Activated B cell treated with CpG ODN at 0.5 μM for 24 hours (primary cell): Measurements from ENCODE around the gene CISD1. TPM values are rescaled to one million over a fixed set of nuclear protein-coding genes. Genes with fewer than 3 reads are reported as not detected.

ENCODE experiments used
- ATAC-seq: fragments of 200-7000 bp; cut with Tn5 transposase; one replicate; pipeline ENCODE4 v1.10.0; 2021; ENCODE audit warnings: low read depth, mild to moderate bottlenecking, moderate library complexity
- CTCF ChIA-PET: fragments of 350-600 bp; sonication (Branson Sonifier 250); formaldehyde crosslinking; loops from one replicate; lab custom pipeline; 2021; ENCODE audit warnings: antibody characterized with exemption; lab: Charles Lee
- POLR2A ChIA-PET: fragments of 350-600 bp; sonication (Branson Sonifier 250); formaldehyde crosslinking; loops from one replicate; lab custom pipeline; 2021; ENCODE audit warnings: antibody characterized with exemption; lab: Charles Lee
- DNase-seq: peaks from one replicate; pipeline ENCODE4 v3.0.0; 2022
- H3K27ac Mint-ChIP-seq: one replicate; pipeline ENCODE4 v1.8.0; 2020; ENCODE audit warnings: mixed read lengths
- H3K27me3 Mint-ChIP-seq: one replicate; pipeline ENCODE4 v1.8.0; 2021; ENCODE audit warnings: mixed read lengths
- H3K36me3 Mint-ChIP-seq: one replicate; pipeline ENCODE4 v1.8.0; 2021; ENCODE audit warnings: low read depth, mixed read lengths
- H3K4me1 Mint-ChIP-seq: one replicate; pipeline ENCODE4 v1.8.0; 2021; ENCODE audit warnings: mixed read lengths
- H3K4me3 Mint-ChIP-seq: one replicate; pipeline ENCODE4 v1.8.0; 2020; ENCODE audit warnings: mild to moderate bottlenecking, mixed read lengths
- H3K9me3 Mint-ChIP-seq: one replicate; pipeline ENCODE4 v1.8.0; 2020; ENCODE audit warnings: mixed read lengths
- CTCF ChIP-seq: fragments of 200-600 bp; IDR thresholded peaks from one replicate; pipeline ENCODE4 v1.8.0; 2022; ENCODE audit warnings: antibody characterized with exemption, mild to moderate bottlenecking
- intact Hi-C: fragments of 100-400 bp; cut with micrococcal nuclease; formaldehyde crosslinking; loops from one replicate; pipeline ENCODE4 v1.15.1; 2024
- total RNA-seq: library from RNA; stranded (reverse); gene quantifications from 2 replicates; pipeline ENCODE4 v1.2.3, GENCODE V29; 2022

The CISD1 gene
- total RNA-seq, 1 donor from 2014 or later: 16.7 TPM

- no peaks in the 10 kb centered on the region for H3K4me1 Mint-ChIP-seq
- H3K27ac Mint-ChIP-seq: no peak overlapping the region
- H3K4me3 Mint-ChIP-seq: no peak overlapping the region
- no peaks in the 10 kb centered on the region for H3K9me3 Mint-ChIP-seq
- POLR2A ChIA-PET: interaction anchor here (1.4 kb wide), 1 partner anchor 85 kb away, joined by 6 read pairs; no protein-coding TSS in a partner anchor
- peak; percentile 63 for TF ChIP-seq CTCF
- no peaks in the 10 kb centered on the region for H3K36me3 Mint-ChIP-seq
- ATAC-seq (peak; percentile 84), DNase-seq (peak; percentile 33)
- peaks cover 9% of the 10 kb centered on the region for H3K27me3 Mint-ChIP-seq
- CTCF ChIA-PET: interaction anchor here (0.6 to 4.1 kb wide), 16 partner anchors 8 to 482 kb away, joined by 3 to 52 read pairs (median 4); partner anchors contain the start of genes CISD1 and TFAM
- intact Hi-C loops: loop anchor here (1.0 to 10.0 kb wide), 4 partner anchors 86 to 483 kb away; partner anchors contain the start of gene TFAM
Observed at GRCh38 chr10:58299580-58299979, 30.6 kb downstream of the CISD1 start.

GRCh38 chr10:58300676-58301075, 31.7 kb downstream of the CISD1 start:
- ChIA-PET CTCF (interaction anchor here (0.6 to 4.1 kb wide), 8 partner anchors 10 to 328 kb away, joined by 3 to 52 read pairs (median 8); partner anchors contain the start of gene TFAM), POLR2A (no interaction called here)
- TF ChIP-seq CTCF: no peak
- Mint-ChIP-seq H3K36me3 (no peaks in the 10 kb centered on the region), H3K4me1 (no peaks in the 10 kb centered on the region), H3K9me3 (no peaks in the 10 kb centered on the region), H3K27ac (no peak overlapping the region), H3K4me3 (no peak overlapping the region), H3K27me3 (peaks cover 9% of the 10 kb centered on the region)
- ATAC-seq (no peak), DNase-seq (no peak)
- intact Hi-C loops: loop anchor here (5.0 kb wide), 1 partner anchor 217 kb away; no protein-coding TSS in a partner anchor

- H3K27me3 Mint-ChIP-seq: peaks cover 15% of the 10 kb centered on the region
- CTCF ChIA-PET: interaction anchor here (1.0 to 4.1 kb wide), 2 partner anchors 8 to 84 kb away, joined by 3 to 52 read pairs; partner anchors contain the start of gene TFAM
- no peak overlapping the region for H3K27ac Mint-ChIP-seq
- no peaks in the 10 kb centered on the region for H3K9me3 Mint-ChIP-seq
- no peaks in the 10 kb centered on the region for H3K4me1 Mint-ChIP-seq
- DNase-seq (no peak), ATAC-seq (no peak)
- H3K4me3 Mint-ChIP-seq: no peak overlapping the region
- no peaks in the 10 kb centered on the region for H3K36me3 Mint-ChIP-seq
- no peak for TF ChIP-seq CTCF
- intact Hi-C loops: loop anchor here (5.0 kb wide), 1 partner anchor 215 kb away; no protein-coding TSS in a partner anchor
- POLR2A ChIA-PET: no interaction called here
Observed at GRCh38 chr10:58302254-58302653, 33.3 kb downstream of the CISD1 start.

- no peaks in the 10 kb centered on the region for H3K4me1 Mint-ChIP-seq
- ATAC-seq: no peak
- H3K27ac Mint-ChIP-seq: no peak overlapping the region
- intact Hi-C loops: loop anchor here (5.0 kb wide), 1 partner anchor 213 kb away; no protein-coding TSS in a partner anchor
- DNase-seq: no peak
- no peaks in the 10 kb centered on the region for H3K9me3 Mint-ChIP-seq
- CTCF ChIA-PET: interaction anchor here (1.0 to 1.1 kb wide), 3 partner anchors 14 to 128 kb away, joined by 3 to 4 read pairs (median 3); no protein-coding TSS in a partner anchor
- H3K27me3 Mint-ChIP-seq: peaks cover 21% of the 10 kb centered on the region
- no peak overlapping the region for H3K4me3 Mint-ChIP-seq
- no peaks in the 10 kb centered on the region for H3K36me3 Mint-ChIP-seq
- POLR2A ChIA-PET: no interaction called here
- no peak for TF ChIP-seq CTCF
Observed at GRCh38 chr10:58304099-58304633, 35.2 kb downstream of the CISD1 start.

GRCh38 chr10:58305821-58306220, 36.9 kb downstream of the CISD1 start:
- H3K27me3 Mint-ChIP-seq: peaks cover 28% of the 10 kb centered on the region
- no peak for TF ChIP-seq CTCF
- no peaks in the 10 kb centered on the region for H3K4me1 Mint-ChIP-seq
- POLR2A ChIA-PET: interaction anchor here (0.7 kb wide), 1 partner anchor 78 kb away, joined by 4 read pairs; no protein-coding TSS in a partner anchor
- no peak overlapping the region for H3K27ac Mint-ChIP-seq
- H3K36me3 Mint-ChIP-seq: no peaks in the 10 kb centered on the region
- H3K4me3 Mint-ChIP-seq: no peak overlapping the region
- DNase-seq (no peak), ATAC-seq (no peak)
- no peaks in the 10 kb centered on the region for H3K9me3 Mint-ChIP-seq
- CTCF ChIA-PET: no interaction called here
- intact Hi-C loops: no loop called here
